T1000 (cell line): ENCODE results near the gene RAB9A.
"Not testable (repeated sequence)": the region's sequence is repeated elsewhere in the genome, so short reads cannot be mapped to it uniquely, and the experiment has no call there.

Experiments
- DNase-seq: peaks from one replicate; lab custom pipeline; 2025; ENCODE audit warnings: mixed read lengths; lab: John Stamatoyannopoulos, UW

Gene RAB9A

GRCh38 chrX:13669755-13670154 lies 19.2 kb upstream of the RAB9A start:
- not testable (repeated sequence) for DNase-seq

GRCh38 chrX:13670197-13670596 lies 18.7 kb upstream of the RAB9A start:
- no peak for DNase-seq

- no peak for DNase-seq
These were observed 15.9 kb upstream of the RAB9A start for GRCh38 chrX:13673016-13673415.

- DNase-seq = no peak
These were observed 12.0 kb upstream of the RAB9A start for GRCh38 chrX:13676885-13677284.

- DNase-seq = not testable (repeated sequence)
These were observed 9.2 kb upstream of the RAB9A start for GRCh38 chrX:13679700-13680099.

- no peak for DNase-seq
These were observed 7.3 kb upstream of the RAB9A start for GRCh38 chrX:13681595-13681994.

- no peak for DNase-seq
These were observed 4.6 kb upstream of the RAB9A start for GRCh38 chrX:13684361-13684760.

GRCh38 chrX:13685126-13685763 lies 3.7 kb upstream of the RAB9A start:
- DNase-seq = no peak

- DNase-seq = no peak
These were observed 1.7 kb upstream of the RAB9A start for GRCh38 chrX:13687203-13687602.

GRCh38 chrX:13688384-13688957 lies 457 bp upstream of the RAB9A start:
- no peak for DNase-seq

GRCh38 chrX:13689741-13690211 lies 848 bp downstream of the RAB9A start:
- no peak for DNase-seq

GRCh38 chrX:13690836-13691235 lies 1.9 kb downstream of the RAB9A start:
- DNase-seq = no peak

- no peak for DNase-seq
These were observed 3.0 kb downstream of the RAB9A start for GRCh38 chrX:13691841-13692371.

GRCh38 chrX:13692771-13693231 lies 3.9 kb downstream of the RAB9A start:
- no peak for DNase-seq

GRCh38 chrX:13693341-13693961 lies 4.5 kb downstream of the RAB9A start:
- DNase-seq = no peak

GRCh38 chrX:13694359-13694758 lies 5.4 kb downstream of the RAB9A start:
- no peak for DNase-seq

GRCh38 chrX:13694983-13695382 lies 6.1 kb downstream of the RAB9A start:
- no peak for DNase-seq

GRCh38 chrX:13695601-13696115 lies 6.7 kb downstream of the RAB9A start:
- DNase-seq = no peak

- no peak for DNase-seq
These were observed 8.5 kb downstream of the RAB9A start for GRCh38 chrX:13697455-13697854.

- DNase-seq = no peak
These were observed 9.0 kb downstream of the RAB9A start for GRCh38 chrX:13697976-13698375.

- no peak for DNase-seq
These were observed 9.5 kb downstream of the RAB9A start for GRCh38 chrX:13698432-13698831.

- DNase-seq = no peak
These were observed 10.4 kb downstream of the RAB9A start for GRCh38 chrX:13699183-13699826.
